Pancreas (tissue), 10 donors: ENCODE results near the gene ZBTB20. TPM values are rescaled to one million over a fixed set of nuclear protein-coding genes. Genes with fewer than 3 reads are reported as not detected.

Experiments
- ATAC-seq, 4 donors: fragments of 200-7000 bp; cut with Tn5 transposase; one replicate each; pipeline versions ENCODE4 v1.8.0 to v1.9.1; 2020; ENCODE audit warnings: mild to moderate bottlenecking in 4 of 4, moderate library complexity in 4 of 4
- DNase-seq, 6 donors: peaks; one replicate each; pipeline ENCODE4 v3.0.0-alpha.2; 2020
- FAIRE-seq: peaks from 2 replicates; lab custom pipeline; 2012; peaks lifted over from hg19 to GRCh38; lab: Jason Lieb, UNC
- H3K27ac ChIP-seq, 4 donors: fragments of 200-600 bp; sonication (generic); 1 replicate in 3 of 4; 2 replicates in 1 of 4; pipeline versions ENCODE4 v1.5.0 to v1.8.0; 2020
- H3K27me3 ChIP-seq, 4 donors: fragments of 200-600 bp; one replicate each; pipeline ENCODE4 v1.8.0; 2021
- H3K36me3 ChIP-seq, 3 donors: fragments of 200-600 bp; sonication (generic) in 1 of 3; one replicate each; pipeline versions ENCODE4 v1.5.0 to v1.8.0; 2020 to 2021
- H3K4me1 ChIP-seq, 3 donors: fragments of 200-600 bp; one replicate each; pipeline ENCODE4 v1.8.0; 2021
- H3K4me3 ChIP-seq, 4 donors: fragments of 200-600 bp; sonication (generic) in 2 of 4; one replicate each; pipeline versions ENCODE4 v1.5.0 to v1.8.0; 2020 to 2021
- H3K9me3 ChIP-seq, 4 donors: fragments of 200-600 bp; one replicate each; pipeline ENCODE4 v1.8.0; 2021
- CTCF ChIP-seq, 4 donors: fragments of 200-600 bp; sonication (generic) in 3 of 4; IDR thresholded peaks; one replicate each; pipeline versions ENCODE4 v1.5.0 to v1.8.0; 2021; ENCODE audit warnings: antibody characterized with exemption in 4 of 4
- WGBS, 2 donors: extraction: QIAGEN DNeasy Blood & Tissue Kit; methylation state at CpG; one replicate each; pipeline ENCODE4 v1.1.7; 2013; 5-methylcytosine and 5-hydroxymethylcytosine counted together
- intact Hi-C, 3 donors: fragments of 100-400 bp; cut with DNase I; formaldehyde crosslinking; loops; one replicate each; pipeline versions ENCODE4 v1.11.1 to v1.14.2; 2022
- polyA plus RNA-seq, 2 donors: library from polyadenylated mRNA; stranded (reverse); fragments of 200-250 nt; gene quantifications; one replicate each; pipeline ENCODE4 v1.2.3, GENCODE V29; 2013
- total RNA-seq, 6 donors: library from RNA; stranded (reverse); fragmentation: NEBNext Ultra II Directional in 4 of 6; extraction: Animal tissue kit (Norgen Biotek cat#: 25700) in 4 of 6; gene quantifications; one replicate each; pipeline versions ENCODE4 v1.2.1 to v1.2.4, GENCODE V29; 2021 to 2023
- donor health status: healthy with polysubstance abuse.
- donor health status: DM: no; HTN: no; CAD: no; lungs with moderate emphysema.
- donor health status: DM: no; HTN: no; CAD: no.
- donor health status: control.
- donor health status: control.
- donor health status: Bipolar disorder and iron deficiency.
- donor health status: DM: yes; HTN: yes; CAD: no.
- donor health status: DM: no; HTN: no; CAD: no.
- donor health status: DM: no; HTN: no; CAD: no.
- donor health status: DM: yes; HTN: yes; CAD: no.

Gene ZBTB20
- total and polyA plus RNA-seq, 8 donors = 1.3 to 81.5 (median 43.7) TPM

GRCh38 chr3:114867359-114867758, 279.7 kb downstream of the ZBTB20 start:
- FAIRE-seq (no peak), DNase-seq (peak in 4 of 6 donors; percentile 18 to 28 (median 23)), ATAC-seq (peak; percentile 26 to 52 (median 42))
- intact Hi-C loops = no loop called here
- Histone ChIP-seq H3K4me3 (peak overlapping the region in 1 of 4 donors; percentile 20), H3K27me3 (no peaks in the 10 kb centered on the region), H3K9me3 (no peaks in the 10 kb centered on the region), H3K36me3 (no peaks in the 10 kb centered on the region), H3K4me1 (peaks cover 39 to 62% (median 55%) of the 10 kb centered on the region in 3 donors), H3K27ac (peak overlapping the region; percentile 50 to 65 (median 64))
- TF ChIP-seq CTCF (IDR thresholded peaks at IDR 0.05) = no peak
- WGBS, 2 donors = 41 to 46% methylated on average over 6 of the region's 6 CpGs

GRCh38 chr3:114866430-114866829, 280.7 kb downstream of the ZBTB20 start:
- intact Hi-C loops = no loop called here
- Histone ChIP-seq H3K36me3 (no peaks in the 10 kb centered on the region), H3K4me1 (peaks cover 39 to 68% (median 55%) of the 10 kb centered on the region in 3 donors), H3K27me3 (no peaks in the 10 kb centered on the region), H3K4me3 (no peak overlapping the region), H3K27ac (peak overlapping the region in 2 of 4 donors; percentile 64 to 65), H3K9me3 (no peaks in the 10 kb centered on the region)
- ATAC-seq (no peak), DNase-seq (no peak), FAIRE-seq (no peak)
- TF ChIP-seq CTCF (IDR thresholded peaks at IDR 0.05) = no peak

- intact Hi-C loops = no loop called here
- FAIRE-seq (no peak), ATAC-seq (no peak), DNase-seq (no peak)
- TF ChIP-seq CTCF (IDR thresholded peaks at IDR 0.05) = no peak
- Histone ChIP-seq H3K36me3 (no peaks in the 10 kb centered on the region), H3K4me3 (no peak overlapping the region), H3K27ac (peak overlapping the region in 1 of 4 donors; percentile 79), H3K4me1 (peaks cover 39 to 68% (median 54%) of the 10 kb centered on the region in 3 donors), H3K27me3 (no peaks in the 10 kb centered on the region), H3K9me3 (no peaks in the 10 kb centered on the region)
- 76 to 81% methylated on average over 2 of the region's 2 CpGs for WGBS, 2 donors
These were observed 282.1 kb downstream of the ZBTB20 start for GRCh38 chr3:114864970-114865369.

GRCh38 chr3:114863848-114864247, 283.2 kb downstream of the ZBTB20 start:
- DNase-seq (no peak), ATAC-seq (peak in 3 of 4 donors; percentile 16 to 37 (median 30)), FAIRE-seq (no peak)
- H3K27me3 ChIP-seq = no peaks in the 10 kb centered on the region
- intact Hi-C loops = no loop called here
- no peak for TF ChIP-seq CTCF (IDR thresholded peaks at IDR 0.05)
- no peaks in the 10 kb centered on the region for H3K9me3 ChIP-seq
- peak overlapping the region in 3 of 4 donors; percentile 16 to 79 (median 40) for H3K27ac ChIP-seq
- no peaks in the 10 kb centered on the region for H3K36me3 ChIP-seq
- 0 to 2% methylated on average over 1 of the region's 1 CpG for WGBS, 2 donors
- H3K4me3 ChIP-seq = peak overlapping the region in 1 of 4 donors; percentile 32
- peaks cover 29 to 58% (median 44%) of the 10 kb centered on the region in 3 donors for H3K4me1 ChIP-seq

DNA sequence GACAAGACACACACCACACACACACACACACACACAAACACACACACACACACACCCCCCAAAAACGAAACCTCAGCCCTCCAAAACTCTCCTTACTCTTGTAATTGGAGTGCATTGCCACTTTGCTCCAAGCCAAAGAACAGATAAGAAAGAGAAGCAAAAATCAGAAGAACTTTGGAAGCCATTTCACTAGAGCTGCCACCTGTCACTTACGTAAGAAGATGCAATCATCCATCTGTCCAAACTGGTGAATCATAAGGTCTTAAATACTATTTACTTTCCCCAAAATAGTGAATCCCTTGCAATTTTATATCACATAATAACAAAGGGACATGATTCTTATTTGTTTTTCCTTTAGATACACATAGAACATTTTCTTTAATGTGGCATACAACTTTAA, 285.4 kb downstream of the ZBTB20 start:
- no peak for FAIRE-seq
- no peak overlapping the region for H3K4me3 ChIP-seq
- no peak for TF ChIP-seq CTCF (IDR thresholded peaks at IDR 0.05)
- no peak overlapping the region for H3K27ac ChIP-seq
- no peak for DNase-seq
- no peaks in the 10 kb centered on the region for H3K9me3 ChIP-seq
- intact Hi-C loops = no loop called here
- ATAC-seq = no peak
- 50 to 59% methylated on average over 2 of the region's 2 CpGs for WGBS, 2 donors
- H3K27me3 ChIP-seq = no peaks in the 10 kb centered on the region
- H3K36me3 ChIP-seq = no peaks in the 10 kb centered on the region
- peaks cover 15 to 48% (median 37%) of the 10 kb centered on the region in 3 donors for H3K4me1 ChIP-seq
